Nucleus accumbens (tissue), 56 donors: ENCODE data around the gene ARHGAP22.

ENCODE experiments used
- DNase-seq, 56 donors: peaks; one replicate each; lab custom pipeline; 2025; lab: John Stamatoyannopoulos, UW

The ARHGAP22 gene

GRCh38 chr10:48634198-48634983 lies 29.5 kb upstream of the ARHGAP22 start:
- peak in 20 of 56 donors; percentile 21 to 77 (median 39) for DNase-seq

- no peak for DNase-seq
Measured at GRCh38 chr10:48633381-48634197, 28.7 kb upstream of the ARHGAP22 start.

- no peak for DNase-seq
Measured at GRCh38 chr10:48632166-48632565, 27.3 kb upstream of the ARHGAP22 start.

- no peak for DNase-seq
Measured at GRCh38 chr10:48627984-48628609, 23.2 kb upstream of the ARHGAP22 start.

GRCh38 chr10:48626986-48627731 lies 22.3 kb upstream of the ARHGAP22 start:
- DNase-seq, result no peak

GRCh38 chr10:48626447-48626846 lies 21.6 kb upstream of the ARHGAP22 start:
- no peak for DNase-seq

GRCh38 chr10:48625826-48626134 lies 20.9 kb upstream of the ARHGAP22 start:
- no peak for DNase-seq

GRCh38 chr10:48623607-48624132 lies 18.8 kb upstream of the ARHGAP22 start:
- DNase-seq, result no peak

GRCh38 chr10:48623009-48623408 lies 18.1 kb upstream of the ARHGAP22 start:
- DNase-seq, result no peak

- DNase-seq, result no peak
Measured at GRCh38 chr10:48620719-48621118, 15.8 kb upstream of the ARHGAP22 start.

- DNase-seq, result no peak
Measured at GRCh38 chr10:48616436-48616835, 11.6 kb upstream of the ARHGAP22 start.

- DNase-seq, result no peak
Measured at GRCh38 chr10:48614481-48615390, 9.9 kb upstream of the ARHGAP22 start.

- DNase-seq, result no peak
Measured at GRCh38 chr10:48613016-48613415, 8.1 kb upstream of the ARHGAP22 start.

GRCh38 chr10:48612236-48612943 lies 7.5 kb upstream of the ARHGAP22 start:
- no peak for DNase-seq

GRCh38 chr10:48611133-48611532 lies 6.3 kb upstream of the ARHGAP22 start:
- DNase-seq, result no peak

- no peak for DNase-seq
Measured at GRCh38 chr10:48610585-48611093, 5.8 kb upstream of the ARHGAP22 start.

GRCh38 chr10:48609899-48610584 lies 5.2 kb upstream of the ARHGAP22 start:
- DNase-seq, result no peak

GRCh38 chr10:48609441-48609840 lies 4.6 kb upstream of the ARHGAP22 start:
- DNase-seq, result no peak
